ENCODE measurements around the gene LHX3.
"Not testable (repeated sequence)": the region's sequence is repeated elsewhere in the genome, so short reads cannot be mapped to it uniquely, and the experiment has no call there.

The LHX3 gene

DNA sequence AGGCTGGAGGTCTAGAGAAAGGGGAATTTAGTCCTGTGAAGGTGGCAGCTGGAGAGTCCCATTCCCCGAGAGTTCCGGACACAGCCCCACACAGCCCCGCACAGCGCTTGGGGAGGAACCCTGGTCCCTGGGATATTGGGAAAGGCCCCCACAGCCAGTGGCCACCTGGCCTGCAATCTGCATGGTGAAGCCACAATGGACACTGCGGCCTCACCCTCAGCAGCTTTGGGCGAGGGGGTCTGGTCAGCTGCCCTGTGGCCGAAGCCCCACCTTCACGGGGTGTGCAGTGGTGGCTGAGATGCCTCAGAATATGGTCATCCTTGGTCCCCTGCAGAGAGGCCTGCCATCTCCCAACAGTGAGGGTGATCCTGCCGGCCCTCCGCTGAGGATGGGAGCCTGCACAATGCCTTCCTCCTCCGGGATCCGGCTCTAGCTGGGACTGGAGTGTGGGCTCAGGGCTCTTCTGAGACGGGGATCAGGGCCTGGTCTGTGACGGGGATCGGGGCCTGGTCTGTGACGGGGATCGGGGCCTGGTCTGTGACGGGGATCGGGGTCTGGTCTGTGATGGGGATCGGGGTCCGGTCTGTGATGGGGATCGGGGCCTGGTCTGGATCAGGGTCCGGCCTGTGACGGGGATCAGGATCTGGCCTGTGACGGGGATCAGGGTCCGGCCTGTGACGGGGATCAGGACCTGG, 52.9 kb downstream of the LHX3 start:
- DNase-seq = no peak

DNA sequence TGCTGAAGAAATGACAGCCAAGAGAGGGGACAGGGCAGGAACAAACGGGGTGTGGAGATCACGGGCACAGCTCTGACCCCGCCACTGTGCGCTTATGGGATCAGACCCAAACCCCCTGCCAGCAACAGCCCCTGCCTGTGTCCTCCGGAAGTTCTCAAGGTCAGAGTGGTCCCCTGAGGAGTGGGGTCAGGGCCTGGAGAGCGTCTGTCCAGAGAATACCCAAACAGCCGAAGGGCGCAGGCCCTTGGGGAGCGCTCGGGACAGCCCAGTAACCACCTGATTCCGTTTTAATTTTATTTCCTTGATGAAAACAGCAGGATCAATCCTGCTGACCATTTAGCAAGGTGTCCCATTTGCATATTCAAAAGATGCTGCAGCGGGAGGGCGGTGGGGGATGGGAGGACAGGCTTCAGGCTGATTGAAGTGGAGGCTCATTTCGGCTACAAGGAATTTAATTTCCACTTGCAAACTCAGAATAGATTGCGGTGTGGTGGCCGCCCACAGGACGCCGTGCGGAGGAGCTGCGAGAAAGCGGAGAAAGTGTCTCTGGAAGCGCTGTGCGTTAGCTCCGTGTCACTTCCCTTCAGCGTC, 53.6 kb downstream of the LHX3 start:
- no peak for DNase-seq

DNA sequence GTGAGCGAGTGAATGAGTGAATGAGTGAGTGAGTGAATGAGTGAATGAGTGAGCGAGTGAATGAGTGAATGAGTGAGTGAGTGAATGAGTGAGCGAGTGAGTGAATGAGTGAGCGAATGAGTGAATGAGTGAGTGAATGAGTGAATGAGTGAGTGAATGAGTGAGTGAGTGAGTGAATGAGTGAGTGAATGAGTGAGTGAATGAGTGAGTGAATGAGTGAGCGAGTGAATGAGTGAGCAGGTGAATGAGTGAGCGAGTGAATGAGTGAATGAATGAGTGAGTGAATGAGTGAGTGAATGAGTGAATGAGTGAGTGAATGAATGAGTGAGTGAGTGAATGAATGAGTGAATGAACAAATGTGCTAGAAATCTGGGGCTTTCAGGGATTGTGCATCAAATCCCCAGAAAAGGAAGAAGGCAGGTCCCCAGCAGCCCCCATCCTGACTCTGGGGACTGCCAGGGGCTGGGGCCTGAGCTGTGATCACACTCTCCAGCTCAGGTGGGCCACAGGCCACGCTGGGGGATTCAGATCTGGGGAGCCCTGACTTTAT, 54.2 kb downstream of the LHX3 start:
- DNase-seq = not testable (repeated sequence)

DNA sequence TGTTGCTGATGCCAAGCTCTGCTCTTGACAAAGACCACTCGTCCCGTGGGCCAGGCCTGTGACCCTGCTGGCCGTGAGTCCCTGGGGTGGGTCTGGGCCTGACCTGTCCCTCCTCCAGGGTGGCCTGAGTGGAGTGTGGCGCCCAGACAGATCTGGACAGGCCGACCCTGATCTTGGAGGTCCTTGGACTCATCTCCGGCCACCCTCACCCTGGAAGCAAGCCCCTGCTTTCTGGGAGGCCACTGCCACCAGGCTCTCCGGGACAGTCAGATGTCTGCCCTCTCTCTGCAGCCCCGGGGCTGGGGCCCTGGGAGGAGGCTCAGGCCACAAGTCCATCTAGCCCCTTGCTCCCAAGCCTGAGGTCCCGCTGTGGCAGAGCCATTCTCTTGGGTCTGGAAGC, 55.1 kb downstream of the LHX3 start:
- no peak for DNase-seq

DNA sequence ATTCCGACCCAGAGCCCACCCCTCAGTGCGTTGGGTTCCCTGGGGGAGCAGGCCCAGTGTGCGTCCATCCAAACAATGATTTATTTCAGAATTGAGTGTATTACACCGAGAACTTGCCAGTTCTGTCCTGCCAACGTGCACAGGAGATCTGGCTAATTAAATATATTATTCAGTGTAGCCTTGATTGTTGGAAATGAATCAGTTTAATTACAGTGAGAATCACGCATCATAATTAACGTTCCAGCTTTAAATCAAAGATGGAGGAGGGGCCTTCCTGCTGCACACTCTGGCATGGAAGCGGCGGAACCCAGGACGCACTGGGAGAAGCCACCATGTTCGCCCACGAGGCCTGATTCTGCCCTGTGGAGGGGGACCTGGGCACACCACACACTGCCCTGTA, 55.6 kb downstream of the LHX3 start:
- DNase-seq = no peak

DNA sequence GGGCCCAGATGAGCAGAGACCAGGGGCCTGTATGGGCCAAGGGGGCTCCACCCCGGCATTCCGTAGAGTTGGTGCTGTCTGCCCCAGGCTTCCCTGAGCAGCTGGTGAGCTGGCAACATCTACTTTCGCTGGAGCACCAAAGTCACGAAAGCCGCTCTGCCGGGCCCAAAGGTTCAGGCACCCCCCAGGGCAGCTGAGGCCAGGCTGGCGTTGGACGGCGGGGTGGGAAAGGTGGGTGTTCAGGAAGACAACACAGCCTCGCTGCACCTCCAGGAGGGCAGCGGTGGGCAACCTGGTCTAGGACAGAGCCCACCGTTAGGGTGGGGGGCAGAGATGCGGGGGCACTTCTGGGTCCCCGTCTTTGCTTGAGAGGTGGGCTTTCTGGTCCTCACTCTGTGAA, 56.2 kb downstream of the LHX3 start:
- DNase-seq = no peak

DNA sequence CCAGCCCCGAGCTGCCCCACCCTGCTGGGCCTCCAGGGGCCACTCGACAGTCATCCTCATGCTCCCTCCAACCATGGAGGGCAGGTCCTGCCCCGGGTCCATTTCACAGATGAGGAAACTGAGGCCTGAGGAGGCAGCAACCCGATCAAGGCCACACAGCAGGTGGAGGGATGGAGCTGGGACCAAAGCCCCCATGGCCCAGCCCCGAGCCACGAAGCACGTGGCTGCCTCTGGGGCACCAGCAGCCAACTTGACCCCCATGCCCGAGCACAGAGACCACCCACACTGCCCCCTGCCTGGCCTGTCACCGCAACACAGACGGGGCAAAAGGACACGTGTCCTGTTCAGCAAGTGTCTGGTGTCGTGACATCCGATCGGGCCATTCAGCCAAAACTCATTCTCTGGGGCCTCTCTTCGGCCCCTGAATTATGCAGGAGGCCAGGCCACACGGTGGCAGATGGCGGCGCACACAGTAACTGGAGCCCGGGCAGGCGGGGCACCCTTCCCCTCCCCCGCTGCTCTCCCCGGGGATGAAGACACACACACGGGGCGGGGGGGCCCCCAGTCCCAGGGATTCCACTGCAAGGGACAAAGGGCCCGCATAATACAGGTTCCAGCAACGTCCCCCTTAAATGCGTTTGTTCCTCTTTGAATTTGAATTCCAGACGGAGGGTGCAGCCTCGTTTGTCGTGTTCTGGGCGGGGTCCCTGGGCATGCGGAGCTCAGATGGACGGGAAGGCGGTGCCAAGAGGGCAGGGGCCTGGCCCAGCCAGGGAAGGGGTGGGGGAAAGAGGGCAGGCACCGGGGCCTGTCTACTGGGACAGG, 56.8 kb downstream of the LHX3 start:
- no peak for DNase-seq

DNA sequence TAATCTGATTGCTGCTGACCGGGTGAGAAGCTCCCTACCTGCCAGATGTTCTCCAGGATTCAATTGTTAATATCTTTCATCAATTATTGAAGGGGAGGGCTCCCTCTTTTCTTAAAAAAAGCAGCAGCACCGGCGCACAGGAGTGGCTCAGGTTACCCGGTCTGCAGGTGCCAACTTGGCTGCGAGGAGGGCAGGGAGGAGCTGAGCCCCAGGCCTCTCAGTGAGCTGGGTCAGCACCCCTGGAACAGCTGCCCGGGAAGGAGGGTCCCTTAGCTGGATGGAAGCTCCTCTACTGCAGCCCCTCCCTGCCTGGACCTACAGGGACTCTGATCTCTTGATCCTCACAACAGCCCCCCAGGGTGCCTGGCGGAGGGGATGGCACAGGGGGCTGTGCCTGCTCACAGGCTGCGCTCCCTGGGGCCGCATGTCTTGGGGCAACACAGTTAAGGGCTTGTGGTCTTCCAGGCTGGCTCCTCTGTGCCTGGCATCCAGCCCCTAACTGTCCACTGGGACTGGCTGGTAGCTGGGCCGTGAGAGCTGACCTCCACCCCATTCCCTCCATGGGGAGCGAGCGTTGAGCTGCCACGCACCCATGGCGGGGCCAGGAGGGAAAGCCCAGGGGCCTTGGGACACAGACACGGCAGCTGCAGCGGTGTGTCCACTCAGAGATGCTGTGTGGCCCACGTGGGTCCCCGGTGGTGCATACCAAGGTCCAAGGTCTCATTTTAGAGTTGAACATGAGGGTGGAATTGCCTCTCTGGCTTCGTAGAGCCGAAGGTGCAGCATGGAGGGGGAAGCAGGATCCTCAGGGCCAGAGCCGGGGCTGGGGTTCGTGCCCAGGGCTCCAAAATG, 57.7 kb downstream of the LHX3 start:
- DNase-seq = no peak
